ENCODE results near the gene UBE2F. TPM values are rescaled to one million over a fixed set of nuclear protein-coding genes. Genes with fewer than 3 reads are reported as not detected.

UBE2F gene
- polyA plus RNA-seq, 6 donors from 2014 or later: 50.7 to 64.6 (median 60.0) TPM

GRCh38 chr2:237996021-237996593 is 29.3 kb downstream of the UBE2F start:
- peaks cover 0 to 15% (median 0%) of the 10 kb centered on the region in 3 donors for H3K4me1 Mint-ChIP-seq
- no peak overlapping the region for H3K27ac Mint-ChIP-seq
- H3K36me3 Mint-ChIP-seq: peaks cover 0 to 7% of the 10 kb centered on the region in 2 donors
- DNase-seq (no peak), ATAC-seq (ENCODE audit: low read depth in 2 of 2) (no peak)
- no peaks in the 10 kb centered on the region for H3K27me3 Mint-ChIP-seq
- H3K4me3 Mint-ChIP-seq: no peak overlapping the region
- H3K9me3 Mint-ChIP-seq: peaks cover 0 to 5% (median 0%) of the 10 kb centered on the region in 7 donors

- H3K9me3 Mint-ChIP-seq: peaks cover 0 to 5% (median 0%) of the 10 kb centered on the region in 7 donors
- peaks cover 0 to 15% (median 0%) of the 10 kb centered on the region in 3 donors for H3K4me1 Mint-ChIP-seq
- no peak for DNase-seq
- peaks cover 0 to 7% of the 10 kb centered on the region in 2 donors for H3K36me3 Mint-ChIP-seq
- ATAC-seq (ENCODE audit: low read depth in 2 of 2): no peak
- H3K27ac Mint-ChIP-seq: peak overlapping the region in 1 of 6 donors; percentile 44
- H3K27me3 Mint-ChIP-seq: no peaks in the 10 kb centered on the region
- H3K4me3 Mint-ChIP-seq: no peak overlapping the region
Measured at GRCh38 chr2:237997521-237997920, 30.7 kb downstream of the UBE2F start.

- no peaks in the 10 kb centered on the region for H3K27me3 Mint-ChIP-seq
- no peak for DNase-seq
- no peak for ATAC-seq (ENCODE audit: low read depth in 2 of 2)
- peaks cover 0 to 15% (median 0%) of the 10 kb centered on the region in 3 donors for H3K4me1 Mint-ChIP-seq
- peaks cover 0 to 7% of the 10 kb centered on the region in 2 donors for H3K36me3 Mint-ChIP-seq
- H3K9me3 Mint-ChIP-seq: peaks cover 0 to 5% (median 0%) of the 10 kb centered on the region in 7 donors
- peak overlapping the region in 3 of 6 donors; percentile 24 to 54 (median 26) for H3K27ac Mint-ChIP-seq
- H3K4me3 Mint-ChIP-seq: no peak overlapping the region
Measured at GRCh38 chr2:237998530-237998929, 31.7 kb downstream of the UBE2F start.

GRCh38 chr2:238003234-238004031 is 36.6 kb downstream of the UBE2F start:
- H3K4me1 Mint-ChIP-seq: peaks cover 2 to 9% (median 6%) of the 10 kb centered on the region in 3 donors
- H3K36me3 Mint-ChIP-seq: peaks cover 0 to 15% of the 10 kb centered on the region in 2 donors
- H3K27me3 Mint-ChIP-seq: no peaks in the 10 kb centered on the region
- peaks cover 0 to 5% (median 0%) of the 10 kb centered on the region in 7 donors for H3K9me3 Mint-ChIP-seq
- ATAC-seq (ENCODE audit: low read depth in 2 of 2): no peak
- H3K4me3 Mint-ChIP-seq: peak overlapping the region in 1 of 8 donors; percentile 22
- H3K27ac Mint-ChIP-seq: peak overlapping the region in 3 of 6 donors; percentile 1 to 52 (median 22)
- DNase-seq: no peak

- DNase-seq (no peak), ATAC-seq (ENCODE audit: low read depth in 2 of 2) (no peak)
- Mint-ChIP-seq H3K9me3 (peaks cover 0 to 3% (median 0%) of the 10 kb centered on the region in 7 donors), H3K36me3 (peaks cover 0 to 15% of the 10 kb centered on the region in 2 donors), H3K27me3 (no peaks in the 10 kb centered on the region), H3K27ac (no peak overlapping the region), H3K4me1 (peaks cover 2 to 9% (median 6%) of the 10 kb centered on the region in 3 donors), H3K4me3 (peak overlapping the region in 1 of 8 donors; percentile 22)
Measured at GRCh38 chr2:238004077-238004830, 37.4 kb downstream of the UBE2F start.

- H3K4me3 Mint-ChIP-seq: no peak overlapping the region
- H3K27ac Mint-ChIP-seq: no peak overlapping the region
- no peak for DNase-seq
- H3K4me1 Mint-ChIP-seq: peaks cover 3 to 13% (median 13%) of the 10 kb centered on the region in 3 donors
- no peak for ATAC-seq (ENCODE audit: low read depth in 2 of 2)
- no peaks in the 10 kb centered on the region for H3K9me3 Mint-ChIP-seq
- H3K27me3 Mint-ChIP-seq: no peaks in the 10 kb centered on the region
- H3K36me3 Mint-ChIP-seq: peaks cover 1 to 12% of the 10 kb centered on the region in 2 donors
Measured at GRCh38 chr2:238005528-238005927, 38.7 kb downstream of the UBE2F start.

- DNase-seq (no peak), ATAC-seq (ENCODE audit: low read depth in 2 of 2) (no peak)
- no peaks in the 10 kb centered on the region for H3K27me3 Mint-ChIP-seq
- H3K27ac Mint-ChIP-seq: no peak overlapping the region
- peaks cover 11 to 21% of the 10 kb centered on the region in 2 donors for H3K36me3 Mint-ChIP-seq
- no peaks in the 10 kb centered on the region for H3K9me3 Mint-ChIP-seq
- H3K4me1 Mint-ChIP-seq: peaks cover 9 to 21% (median 18%) of the 10 kb centered on the region in 3 donors
- H3K4me3 Mint-ChIP-seq: no peak overlapping the region
Measured at GRCh38 chr2:238006510-238006909, 39.7 kb downstream of the UBE2F start.

GRCh38 chr2:238007924-238008323 is 41.1 kb downstream of the UBE2F start:
- ATAC-seq (ENCODE audit: low read depth in 2 of 2): no peak
- Mint-ChIP-seq H3K27ac (no peak overlapping the region), H3K9me3 (no peaks in the 10 kb centered on the region), H3K36me3 (peaks cover 11 to 22% of the 10 kb centered on the region in 2 donors), H3K4me3 (no peak overlapping the region), H3K4me1 (peaks cover 9 to 21% (median 18%) of the 10 kb centered on the region in 3 donors), H3K27me3 (no peaks in the 10 kb centered on the region)
- no peak for DNase-seq

- Mint-ChIP-seq H3K27ac (peak overlapping the region in 1 of 6 donors; percentile 59), H3K36me3 (peaks cover 11 to 20% of the 10 kb centered on the region in 2 donors), H3K9me3 (no peaks in the 10 kb centered on the region), H3K4me3 (no peak overlapping the region), H3K27me3 (no peaks in the 10 kb centered on the region), H3K4me1 (peaks cover 9 to 21% (median 14%) of the 10 kb centered on the region in 3 donors)
- ATAC-seq (ENCODE audit: low read depth in 2 of 2): no peak
- no peak for DNase-seq
Measured at GRCh38 chr2:238009563-238009962, 42.7 kb downstream of the UBE2F start.

- peaks cover 11 to 16% of the 10 kb centered on the region in 2 donors for H3K36me3 Mint-ChIP-seq
- no peak overlapping the region for H3K4me3 Mint-ChIP-seq
Measured at GRCh38 chr2:238010572-238010971, 43.8 kb downstream of the UBE2F start.

GRCh38 chr2:238013806-238014205 is 47.0 kb downstream of the UBE2F start:
- no peak for ATAC-seq (ENCODE audit: low read depth in 2 of 2)
- Mint-ChIP-seq H3K36me3 (peaks cover 19 to 21% of the 10 kb centered on the region in 2 donors), H3K9me3 (no peaks in the 10 kb centered on the region), H3K27ac (peak overlapping the region in 2 of 6 donors; percentile 30 to 68), H3K4me1 (peaks cover 9 to 29% (median 12%) of the 10 kb centered on the region in 3 donors), H3K27me3 (no peaks in the 10 kb centered on the region), H3K4me3 (no peak overlapping the region)
- no peak for DNase-seq

More at GRCh38 chr2:238010572-238010971, 43.8 kb downstream of the UBE2F start:
- ATAC-seq (ENCODE audit: low read depth in 2 of 2) (no peak), DNase-seq (no peak)
- no peaks in the 10 kb centered on the region for H3K9me3 Mint-ChIP-seq
- H3K4me1 Mint-ChIP-seq: peaks cover 9 to 21% (median 14%) of the 10 kb centered on the region in 3 donors
- H3K27me3 Mint-ChIP-seq: no peaks in the 10 kb centered on the region
- H3K27ac Mint-ChIP-seq: peak overlapping the region in 1 of 6 donors; percentile 26

GRCh38 chr2:238015705-238016104 is 48.9 kb downstream of the UBE2F start:
- Mint-ChIP-seq H3K27me3 (no peaks in the 10 kb centered on the region), H3K36me3 (peaks cover 18 to 21% of the 10 kb centered on the region in 2 donors), H3K4me3 (no peak overlapping the region), H3K27ac (no peak overlapping the region), H3K4me1 (peaks cover 5 to 25% (median 9%) of the 10 kb centered on the region in 3 donors), H3K9me3 (no peaks in the 10 kb centered on the region)
- DNase-seq: no peak
- ATAC-seq (ENCODE audit: low read depth in 2 of 2): no peak

GRCh38 chr2:238016526-238016925 is 49.7 kb downstream of the UBE2F start:
- H3K27ac Mint-ChIP-seq: peak overlapping the region in 3 of 6 donors; percentile 26 to 60 (median 41)
- H3K27me3 Mint-ChIP-seq: no peaks in the 10 kb centered on the region

More at GRCh38 chr2:238016526-238016925, 49.7 kb downstream of the UBE2F start:
- peak; percentile 63 to 84 for ATAC-seq (ENCODE audit: low read depth in 2 of 2)
- no peaks in the 10 kb centered on the region for H3K9me3 Mint-ChIP-seq
- peaks cover 0 to 18% (median 3%) of the 10 kb centered on the region in 3 donors for H3K4me1 Mint-ChIP-seq
- no peak overlapping the region for H3K4me3 Mint-ChIP-seq
- DNase-seq: peak; percentile 27
- peaks cover 15 to 19% of the 10 kb centered on the region in 2 donors for H3K36me3 Mint-ChIP-seq

Measured in naive B cell (primary cell).